GM12878 (cell line): ENCODE data around the gene TAS2R4. TPM values are rescaled to one million over a fixed set of nuclear protein-coding genes. Genes with fewer than 3 reads are reported as not detected.
A peak's percentile ranks its signal among the peaks of the same experiment; 100 is the strongest.

ENCODE experiments used
- ATAC-seq: fragments of 200-7000 bp; cut with Tn5 transposase; 3 replicates; pipeline ENCODE4 v1.9.1; 2020; ENCODE audit warnings: mild to moderate bottlenecking, moderate library complexity
- BruUV-seq: library from RNA; stranded (reverse); fragments of 400-500 nt; replicated peaks from 2 replicates; lab custom pipeline; 2021; lab: Mats Ljungman, UMichigan
- CTCF ChIA-PET: fragments of 300-600 bp; sonication (Branson Sonifier 250); formaldehyde crosslinking; extraction: SDS; loops from one replicate; lab custom pipeline; 2021; ENCODE audit warnings: inconsistent platforms; lab: Yijun Ruan, JAX
- POLR2A ChIA-PET: fragments of 350-600 bp; formaldehyde crosslinking; extraction: SDS; loops from one replicate; lab custom pipeline; 2021; ENCODE audit warnings: inconsistent platforms; lab: Charles Lee
- RAD21 ChIA-PET: fragments of 300-600 bp; sonication (Branson Sonifier 250); formaldehyde crosslinking; loops from one replicate; lab custom pipeline; 2023; ENCODE audit warnings: antibody characterized with exemption; ENCODE audit not compliant: unreplicated experiment; lab: Charles Lee
- SMC1A ChIA-PET: fragments of 300-600 bp; sonication (Branson Sonifier 250); formaldehyde crosslinking; loops from one replicate; lab custom pipeline; 2023; ENCODE audit not compliant: unreplicated experiment, uncharacterized antibody; lab: Charles Lee
- DNase-seq: peaks from one replicate; pipeline ENCODE4 v3.0.0-alpha.2; 2011; ENCODE audit warnings: low read depth, low spot score
- FAIRE-seq: peaks from 3 replicates; lab custom pipeline; 2011; peaks lifted over from hg19 to GRCh38; lab: Jason Lieb, UNC
- H2AFZ ChIP-seq: 2 replicates; pipeline ENCODE4 v1.6.0; 2011; ENCODE audit warnings: low read depth, low read length, control low read depth; ENCODE audit not compliant: control insufficient read depth
- H3K27ac ChIP-seq: 2 replicates; pipeline ENCODE4 v1.5.1; 2011; ENCODE audit warnings: control low read depth; ENCODE audit not compliant: control insufficient read depth, insufficient read depth
- H3K27me3 ChIP-seq, 2 experiments: replicated peaks in 1 of 2; 2 replicates each; pipeline versions ENCODE4 v1.6.0 to v1.6.1; 2011; ENCODE audit warnings: low read length in 1 of 2; ENCODE audit not compliant: control insufficient read depth in 2 of 2, insufficient read depth in 2 of 2
- H3K36me3 ChIP-seq, 2 experiments: 2 replicates each; pipeline ENCODE4 v1.5.1; 2011; ENCODE audit warnings: low read length in 1 of 2; ENCODE audit not compliant: control insufficient read depth in 2 of 2, insufficient read depth in 2 of 2
- H3K4me1 ChIP-seq: 2 replicates; pipeline ENCODE4 v1.6.1; 2011; ENCODE audit warnings: mild to moderate bottlenecking, low read length, moderate library complexity, mixed read lengths; ENCODE audit not compliant: control insufficient read depth, insufficient read depth
- H3K4me2 ChIP-seq: 2 replicates; pipeline ENCODE4 v1.6.0; 2011; ENCODE audit warnings: control low read depth; ENCODE audit not compliant: control insufficient read depth, insufficient read depth
- H3K4me3 ChIP-seq: fragments of 200-600 bp; sonication (generic); 2 replicates; pipeline ENCODE4 v1.5.1; 2016
- H3K79me2 ChIP-seq: 2 replicates; pipeline ENCODE4 v1.6.0; 2011; ENCODE audit warnings: low read length; ENCODE audit not compliant: control insufficient read depth, insufficient read depth
- H3K9ac ChIP-seq: 2 replicates; pipeline ENCODE4 v1.8.0; 2011; ENCODE audit warnings: low read length, control low read depth, mixed read lengths; ENCODE audit not compliant: control insufficient read depth, insufficient read depth
- H3K9me3 ChIP-seq: replicated peaks from 3 replicates; pipeline ENCODE4 v1.5.1; 2011; ENCODE audit warnings: mild to moderate bottlenecking, low read length; ENCODE audit not compliant: control insufficient read depth, insufficient read depth
- H4K20me1 ChIP-seq: 2 replicates; pipeline ENCODE4 v1.6.0; 2011; ENCODE audit not compliant: control insufficient read depth, insufficient read depth
- CTCF ChIP-seq, 3 experiments: IDR thresholded peaks in 2 of 3; conservative IDR thresholded peaks in 1 of 3; 2 replicates each; pipeline ENCODE4 v1.5.1; 2011; ENCODE audit warnings: low read depth in 3 of 3, low read length in 3 of 3, mild to moderate bottlenecking in 3 of 3, control low read depth in 2 of 3, moderate library complexity in 2 of 3, inconsistent platforms in 1 of 3, mixed read lengths in 1 of 3; ENCODE audit not compliant: control insufficient read depth in 2 of 3, insufficient read depth in 1 of 3; ENCODE audit errors: extremely low read depth in 1 of 3
- NFIC ChIP-seq: IDR thresholded peaks from 2 replicates; pipeline ENCODE4 v1.6.1; 2012; ENCODE audit warnings: low read depth, mild to moderate bottlenecking, inconsistent platforms, low read length, moderate library complexity
- WGBS: methylation state at CpG from one replicate; pipeline ENCODE4 v1.1.6; 2016; ENCODE audit warnings: low lambda C conversion rate; ENCODE audit not compliant: insufficient replicate concordance, insufficient coverage; ENCODE audit errors: missing lambda C conversion rate; 5-methylcytosine and 5-hydroxymethylcytosine counted together
- in situ Hi-C: fragments of 300-500 bp; cut with MboI; formaldehyde crosslinking; loops from 9 replicates; pipeline ENCODE4 v1.14.3; 2018; ENCODE audit warnings: mixed read lengths
- intact Hi-C: fragments of 100-400 bp; cut with micrococcal nuclease; formaldehyde crosslinking; loops from one replicate; pipeline ENCODE4 v1.14.2; 2022; ENCODE audit not compliant: unreplicated experiment
- polyA plus RNA-seq, 11 experiments: library from polyadenylated mRNA; depleted of rRNA in 4 of 11; unstranded in 6 of 11; stranded (reverse) in 5 of 11; fragments of >200 nt; fragmentation: Nextera tagmentation in 4 of 11; fragmentation: Illumina TruSeq in 1 of 11; extraction: Ambion mirVana in 4 of 11; extraction: Trizol in 1 of 11; gene quantifications; 1 replicate in 1 of 11; 2 replicates in 10 of 11; pipeline versions ENCODE4 v1.2.1 to v1.2.3, GENCODE V29; 2011 to 2016; ENCODE audit warnings: inconsistent platforms in 2 of 11, missing spikeins in 2 of 11, low read depth in 1 of 11
- total RNA-seq, 4 experiments: library from RNA; depleted of rRNA in 3 of 4; stranded (reverse); fragments of >200 nt in 3 of 4; fragmentation: Illumina TruSeq in 1 of 4; extraction: Trizol in 1 of 4; gene quantifications; 2 replicates each; pipeline versions ENCODE4 v1.2.1 to v1.2.3, GENCODE V29; 2013 to 2021
- TF ChIP-seq, protein P1 (sequence below): fragments of 450-650 bp; IDR thresholded peaks from 2 replicates; pipeline ENCODE4 v1.6.1; 2017; ENCODE audit warnings: mild to moderate bottlenecking

The TAS2R4 gene
- total and polyA plus RNA-seq, 10 of the 15 experiments (the other 5 are each of a cell fraction or from before 2014, with no cell fraction given) = 0.04 to 0.90 (median 0.40) TPM; not detected in 1

DNA sequence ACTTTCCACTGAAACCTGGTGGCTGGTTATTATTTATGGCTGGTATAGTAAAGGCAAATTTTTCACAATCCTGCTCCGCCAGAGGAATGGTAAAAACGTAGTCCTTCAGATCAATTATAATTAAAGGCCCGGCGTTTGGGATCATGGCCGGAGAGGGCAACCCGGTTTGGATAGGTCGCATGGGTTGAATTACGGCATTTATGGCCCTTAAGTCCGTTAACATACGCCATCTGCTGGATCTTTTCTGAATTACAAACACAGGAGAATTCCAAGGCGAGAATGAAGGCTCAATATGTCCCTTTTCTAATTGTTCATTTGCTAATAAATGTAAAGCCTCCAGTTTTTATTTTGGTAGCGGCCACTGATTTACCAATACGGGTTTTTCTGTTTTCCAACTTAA, 23.8 kb upstream of the TAS2R4 start:
- TF ChIP-seq CTCF (IDR thresholded peaks at IDR 0.05 in 2 of 3, conservative IDR thresholded peaks at IDR 0.05 in 1 of 3; ENCODE audit: control insufficient read depth in 2 of 3, extremely low read depth in 1 of 3, insufficient read depth in 1 of 3, low read depth in 3 of 3, low read length in 3 of 3) (peak in 1 of 3 experiments; percentile 16; a peak in 1 of 6 replicates), NFIC (no peak)
- TF ChIP-seq, protein P1, sequence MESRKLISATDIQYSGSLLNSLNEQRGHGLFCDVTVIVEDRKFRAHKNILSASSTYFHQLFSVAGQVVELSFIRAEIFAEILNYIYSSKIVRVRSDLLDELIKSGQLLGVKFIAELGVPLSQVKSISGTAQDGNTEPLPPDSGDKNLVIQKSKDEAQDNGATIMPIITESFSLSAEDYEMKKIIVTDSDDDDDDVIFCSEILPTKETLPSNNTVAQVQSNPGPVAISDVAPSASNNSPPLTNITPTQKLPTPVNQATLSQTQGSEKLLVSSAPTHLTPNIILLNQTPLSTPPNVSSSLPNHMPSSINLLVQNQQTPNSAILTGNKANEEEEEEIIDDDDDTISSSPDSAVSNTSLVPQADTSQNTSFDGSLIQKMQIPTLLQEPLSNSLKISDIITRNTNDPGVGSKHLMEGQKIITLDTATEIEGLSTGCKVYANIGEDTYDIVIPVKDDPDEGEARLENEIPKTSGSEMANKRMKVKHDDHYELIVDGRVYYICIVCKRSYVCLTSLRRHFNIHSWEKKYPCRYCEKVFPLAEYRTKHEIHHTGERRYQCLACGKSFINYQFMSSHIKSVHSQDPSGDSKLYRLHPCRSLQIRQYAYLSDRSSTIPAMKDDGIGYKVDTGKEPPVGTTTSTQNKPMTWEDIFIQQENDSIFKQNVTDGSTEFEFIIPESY = peak; percentile 85; the same call in 1 of the 2 replicates
- H3K9me3 ChIP-seq = peaks cover 30% of the 10 kb centered on the region
- intact Hi-C loops (no loop called here), in situ Hi-C loops (no loop called here)
- no peak overlapping the region for H3K9ac ChIP-seq
- H3K27ac ChIP-seq = no peak overlapping the region
- RAD21 ChIA-PET = no interaction called here
- no peak overlapping the region for H2AFZ ChIP-seq
- FAIRE-seq = no peak
- ATAC-seq = no peak
- H3K27me3 ChIP-seq = no peaks in the 10 kb centered on the region
- no peak overlapping the region for H3K4me3 ChIP-seq
- SMC1A ChIA-PET = no interaction called here
- no TSS peak for BruUV-seq
- 97% methylated on average over 13 of the region's 13 CpGs for WGBS
- no peak for DNase-seq
- H3K4me2 ChIP-seq = no peak overlapping the region
- POLR2A ChIA-PET = no interaction called here
- no peaks in the 10 kb centered on the region for H3K79me2 ChIP-seq
- no peaks in the 10 kb centered on the region for H4K20me1 ChIP-seq
- CTCF ChIA-PET = no interaction called here
- no peaks in the 10 kb centered on the region for H3K4me1 ChIP-seq
- H3K36me3 ChIP-seq = peaks cover 3 to 20% of the 10 kb centered on the region in 2 experiments
